UCSD-AML1 (cell line): Measurements from ENCODE around the gene ERCC1.

ENCODE experiments used
- DNase-seq: peaks from one replicate; lab custom pipeline; 2025; ENCODE audit not compliant: unreplicated experiment; lab: John Stamatoyannopoulos, UW

The ERCC1 gene

GRCh38 chr19:45406226-45407090, 17.3 kb downstream of the ERCC1 start, which contains the start of gene POLR1G:
POLR1G (plus strand) TSS chr19:45406644; CDS start chr19:45406697, 53 bp downstream.
- DNase-seq = peak; percentile 77

- DNase-seq = peak; percentile 79
Measured at GRCh38 chr19:45405435-45406225, 18.1 kb downstream of the ERCC1 start.

GRCh38 chr19:45404557-45405434, 18.9 kb downstream of the ERCC1 start, which contains the start of gene PPP1R13L:
PPP1R13L (minus strand) TSS chr19:45405069; CDS start chr19:45398318, 6,751 bp downstream.
- peak; percentile 48 for DNase-seq

- peak; percentile 24 for DNase-seq
Measured at GRCh38 chr19:45403781-45404556, 19.7 kb downstream of the ERCC1 start.

GRCh38 chr19:45403272-45403671, 20.4 kb downstream of the ERCC1 start:
- DNase-seq = no peak

- no peak for DNase-seq
Measured at GRCh38 chr19:45402298-45403061, 21.2 kb downstream of the ERCC1 start.

- no peak for DNase-seq
Measured at GRCh38 chr19:45401815-45402214, 21.9 kb downstream of the ERCC1 start.

- DNase-seq = no peak
Measured at GRCh38 chr19:45400192-45400591, 23.5 kb downstream of the ERCC1 start.

- no peak for DNase-seq
Measured at GRCh38 chr19:45395821-45396617, 27.7 kb downstream of the ERCC1 start.

GRCh38 chr19:45391871-45392665, 31.6 kb downstream of the ERCC1 start:
- DNase-seq = no peak

GRCh38 chr19:45391346-45391745, 32.4 kb downstream of the ERCC1 start:
- DNase-seq = peak; percentile 31

GRCh38 chr19:45385392-45386221, 38.1 kb downstream of the ERCC1 start:
- DNase-seq = no peak

- no peak for DNase-seq
Measured at GRCh38 chr19:45382426-45382825, 41.3 kb downstream of the ERCC1 start.

GRCh38 chr19:45380107-45380506, 43.6 kb downstream of the ERCC1 start:
- no peak for DNase-seq

GRCh38 chr19:45376045-45376724, 47.5 kb downstream of the ERCC1 start:
- DNase-seq = no peak
